ENCODE results near the gene PLEKHB2. TPM values are rescaled to one million over a fixed set of nuclear protein-coding genes. Genes with fewer than 3 reads are reported as not detected.

The PLEKHB2 gene
- total RNA-seq, 1 experiment from 2014 or later: 139 TPM

GRCh38 chr2:131126436-131126835 lies 21.3 kb downstream of the PLEKHB2 start:
- Histone ChIP-seq H3K36me3 (ENCODE audit: control insufficient read depth, insufficient read depth, low read length) (peaks cover 3% of the 10 kb centered on the region; the same call in 1 of the 2 replicates), H3K4me3 (ENCODE audit: low read depth, low read length) (no peak overlapping the region), H3K27me3 (replicated peaks; ENCODE audit: control insufficient read depth, insufficient read depth, low read length) (no peaks in the 10 kb centered on the region), H3K4me1 (peaks cover 13% of the 10 kb centered on the region), H3K9me3 (no peaks in the 10 kb centered on the region)
- H3K4me3 Mint-ChIP-seq (ENCODE audit: unreplicated experiment): no peak overlapping the region
- no peaks in the 10 kb centered on the region for H3K4me1 Mint-ChIP-seq (ENCODE audit: low read depth, unreplicated experiment)
- H3K36me3 Mint-ChIP-seq (ENCODE audit: insufficient read depth, unreplicated experiment): peaks cover 79% of the 10 kb centered on the region
- DNase-seq: no peak
- intact Hi-C loops (cut with micrococcal nuclease; ENCODE audit: unreplicated experiment): no loop called here
- no peaks in the 10 kb centered on the region for H3K27me3 Mint-ChIP-seq (ENCODE audit: insufficient read depth, unreplicated experiment)
- no TSS peak for BruUV-seq (replicated peaks)
- no peaks in the 10 kb centered on the region for H3K9me3 Mint-ChIP-seq (ENCODE audit: unreplicated experiment)
- TF ChIP-seq CTCF (IDR thresholded peaks at IDR 0.05; ENCODE audit: insufficient read depth in 1 of 2, low read depth in 1 of 2, low read length in 1 of 2, severe bottlenecking in 1 of 2, unreplicated experiment in 1 of 2): no peak
- no peak overlapping the region for H3K27ac Mint-ChIP-seq (ENCODE audit: unreplicated experiment)
- POLR2A ChIA-PET: no interaction called here
- CTCF ChIA-PET: no interaction called here

DNA sequence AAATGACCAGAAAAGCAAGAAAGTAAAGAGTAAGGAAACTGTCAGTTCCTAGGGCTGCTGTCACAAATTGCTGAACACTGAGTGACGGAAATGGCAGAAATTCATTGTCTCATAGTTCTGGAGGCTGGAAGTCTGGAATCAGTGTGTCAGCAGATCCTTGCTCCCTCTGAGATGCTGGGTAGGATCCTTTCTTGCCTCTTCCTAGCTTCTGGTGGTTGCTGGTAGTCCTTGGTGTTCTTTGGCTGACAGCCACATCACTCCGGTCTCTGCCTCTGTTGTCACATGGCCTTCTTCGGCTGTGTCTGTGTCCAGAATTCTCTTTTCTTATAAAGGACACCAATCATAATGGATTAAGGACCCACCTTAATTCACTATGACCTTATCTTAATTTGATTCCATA lies 21.9 kb downstream of the PLEKHB2 start:
- H3K9me3 ChIP-seq: no peaks in the 10 kb centered on the region

GRCh38 chr2:131127981-131128380 lies 22.8 kb downstream of the PLEKHB2 start:
- Histone ChIP-seq H3K4me1 (peaks cover 12% of the 10 kb centered on the region), H3K27me3 (replicated peaks; ENCODE audit: control insufficient read depth, insufficient read depth, low read length) (no peaks in the 10 kb centered on the region), H3K9me3 (no peaks in the 10 kb centered on the region), H3K36me3 (ENCODE audit: control insufficient read depth, insufficient read depth, low read length) (peaks cover 3% of the 10 kb centered on the region; the same call in 1 of the 2 replicates), H3K4me3 (ENCODE audit: low read depth, low read length) (no peak overlapping the region)
- no peak for TF ChIP-seq CTCF (IDR thresholded peaks at IDR 0.05; ENCODE audit: insufficient read depth in 1 of 2, low read depth in 1 of 2, low read length in 1 of 2, severe bottlenecking in 1 of 2, unreplicated experiment in 1 of 2)
- intact Hi-C loops (cut with micrococcal nuclease; ENCODE audit: unreplicated experiment): no loop called here
- H3K27ac Mint-ChIP-seq (ENCODE audit: unreplicated experiment): peak overlapping the region; percentile 2
- H3K9me3 Mint-ChIP-seq (ENCODE audit: unreplicated experiment): no peaks in the 10 kb centered on the region
- ChIA-PET CTCF (no interaction called here), POLR2A (no interaction called here)
- peaks cover 85% of the 10 kb centered on the region for H3K36me3 Mint-ChIP-seq (ENCODE audit: insufficient read depth, unreplicated experiment)
- no peaks in the 10 kb centered on the region for H3K4me1 Mint-ChIP-seq (ENCODE audit: low read depth, unreplicated experiment)
- no peaks in the 10 kb centered on the region for H3K27me3 Mint-ChIP-seq (ENCODE audit: insufficient read depth, unreplicated experiment)
- DNase-seq: no peak
- no TSS peak for BruUV-seq (replicated peaks)
- no peak overlapping the region for H3K4me3 Mint-ChIP-seq (ENCODE audit: unreplicated experiment)

More for the DNA sequence above, 21.9 kb downstream of the PLEKHB2 start:
- ChIA-PET POLR2A (no interaction called here), CTCF (no interaction called here)
- no TSS peak for BruUV-seq (replicated peaks)
- intact Hi-C loops (cut with micrococcal nuclease; ENCODE audit: unreplicated experiment): no loop called here
- H3K4me1 Mint-ChIP-seq (ENCODE audit: low read depth, unreplicated experiment): no peaks in the 10 kb centered on the region
- H3K36me3 Mint-ChIP-seq (ENCODE audit: insufficient read depth, unreplicated experiment): peaks cover 86% of the 10 kb centered on the region
- no peaks in the 10 kb centered on the region for H3K9me3 Mint-ChIP-seq (ENCODE audit: unreplicated experiment)
- no peak overlapping the region for H3K4me3 ChIP-seq (ENCODE audit: low read depth, low read length)
- peaks cover 12% of the 10 kb centered on the region for H3K4me1 ChIP-seq
- H3K27me3 ChIP-seq (replicated peaks; ENCODE audit: control insufficient read depth, insufficient read depth, low read length): no peaks in the 10 kb centered on the region
- H3K4me3 Mint-ChIP-seq (ENCODE audit: unreplicated experiment): no peak overlapping the region
- peak overlapping the region; percentile 2 for H3K27ac Mint-ChIP-seq (ENCODE audit: unreplicated experiment)
- no peak for DNase-seq
- no peak for TF ChIP-seq CTCF (IDR thresholded peaks at IDR 0.05; ENCODE audit: insufficient read depth in 1 of 2, low read depth in 1 of 2, low read length in 1 of 2, severe bottlenecking in 1 of 2, unreplicated experiment in 1 of 2)
- H3K36me3 ChIP-seq (ENCODE audit: control insufficient read depth, insufficient read depth, low read length): peaks cover 3% of the 10 kb centered on the region; the same call in 1 of the 2 replicates
- H3K27me3 Mint-ChIP-seq (ENCODE audit: insufficient read depth, unreplicated experiment): no peaks in the 10 kb centered on the region
